HG03354 (cell line): ENCODE measurements around the gene OTULINL.
"Not testable (repeated sequence)": the region's sequence is repeated elsewhere in the genome, so short reads cannot be mapped to it uniquely, and the experiment has no call there.

Experiments used
- ATAC-seq: cut with Tn5 transposase; IDR thresholded peaks from one replicate; pipeline ENCODE4 v1.9.1; 2021; ENCODE audit warnings: mild to moderate bottlenecking; ENCODE audit not compliant: unreplicated experiment, poor library complexity, severe bottlenecking

The OTULINL gene

DNA sequence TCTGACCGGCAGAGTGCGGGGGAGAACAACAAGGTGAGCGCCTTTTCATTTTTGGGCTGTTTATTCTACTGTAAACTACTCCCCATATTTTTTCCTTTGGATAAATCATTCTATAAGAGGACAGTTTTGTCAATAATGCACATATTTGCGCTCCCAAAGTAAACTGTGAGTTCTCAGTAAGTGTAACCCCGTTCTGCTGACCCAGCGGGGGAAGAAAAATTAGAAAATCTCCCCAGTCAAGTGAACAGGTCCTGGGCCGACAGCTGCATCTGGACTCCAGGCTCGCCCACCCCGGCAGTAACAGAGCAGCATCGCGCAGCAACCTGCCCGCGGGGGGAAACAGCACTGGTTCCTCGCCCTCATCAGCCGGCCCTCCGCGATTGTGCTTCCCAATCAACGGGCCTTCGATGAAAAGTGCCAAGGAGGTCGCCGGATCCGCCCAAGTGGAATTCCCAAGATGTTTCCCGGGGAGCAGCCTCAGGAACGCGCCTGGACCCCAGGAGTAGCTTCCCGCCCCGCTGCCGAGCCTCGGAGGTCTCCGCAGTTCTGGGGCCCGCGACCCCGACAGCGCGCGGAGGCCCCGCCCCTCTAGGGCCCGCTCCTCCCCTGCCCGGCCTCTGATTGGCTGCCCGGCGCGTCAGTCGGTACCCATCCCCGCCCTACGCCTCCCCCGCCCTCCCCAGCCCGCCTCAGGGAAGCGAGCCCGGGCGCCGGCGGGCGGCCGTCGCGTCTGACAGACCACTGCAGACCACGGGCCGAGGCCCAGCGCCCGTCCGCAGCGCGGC, at the start of gene OTULINL:
OTULINL (plus strand) TSS at position 687 of the 785 bp plus-strand sequence. CDS start 103 bp downstream, outside the sequence.
- peak; percentile 97 for ATAC-seq

- ATAC-seq = no peak
Observed at GRCh38 chr5:14532180-14532579, 49.4 kb upstream of the OTULINL start.

- no peak for ATAC-seq
Observed at GRCh38 chr5:14534773-14535172, 46.8 kb upstream of the OTULINL start.

GRCh38 chr5:14545308-14545707, 36.3 kb upstream of the OTULINL start:
- ATAC-seq = no peak

DNA sequence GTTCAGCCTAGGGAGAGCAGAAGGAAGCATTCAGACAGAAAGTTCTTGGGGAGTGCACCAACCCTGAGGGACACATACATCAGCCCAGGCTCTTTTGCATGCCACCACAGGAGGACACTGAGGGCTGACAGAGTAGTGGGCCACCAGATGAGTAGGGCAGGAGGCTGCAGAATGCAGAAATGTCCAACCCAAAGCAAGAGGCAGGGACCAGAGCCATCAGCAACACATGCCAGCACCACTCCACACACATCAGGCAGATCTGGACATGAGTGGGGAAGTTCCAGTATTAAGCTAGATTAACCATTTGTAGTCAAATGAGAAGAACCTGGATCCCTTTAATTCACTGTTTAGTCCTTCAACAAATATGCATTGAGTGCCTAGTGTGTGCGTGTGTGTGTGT, 35.7 kb upstream of the OTULINL start:
- no peak for ATAC-seq

DNA sequence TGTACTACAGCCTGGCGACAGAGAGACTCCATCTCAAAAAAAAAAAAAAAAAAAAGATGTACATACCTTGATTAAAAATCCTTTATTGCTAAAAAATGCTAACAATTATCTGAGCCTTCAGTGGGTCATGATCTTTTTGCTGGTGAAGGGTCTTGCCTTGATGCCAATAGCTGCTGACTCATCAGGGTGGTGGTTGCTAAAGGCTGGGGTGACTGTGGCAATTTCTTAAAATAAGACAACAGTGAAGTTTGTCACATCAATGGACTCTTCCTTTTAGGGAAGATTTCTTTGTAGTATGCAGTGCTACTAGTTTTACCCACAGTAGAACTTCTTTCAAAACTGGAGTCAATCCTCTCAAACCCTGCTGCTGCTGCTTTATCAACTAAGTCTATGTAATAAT, 33.9 kb upstream of the OTULINL start:
- ATAC-seq = no peak

DNA sequence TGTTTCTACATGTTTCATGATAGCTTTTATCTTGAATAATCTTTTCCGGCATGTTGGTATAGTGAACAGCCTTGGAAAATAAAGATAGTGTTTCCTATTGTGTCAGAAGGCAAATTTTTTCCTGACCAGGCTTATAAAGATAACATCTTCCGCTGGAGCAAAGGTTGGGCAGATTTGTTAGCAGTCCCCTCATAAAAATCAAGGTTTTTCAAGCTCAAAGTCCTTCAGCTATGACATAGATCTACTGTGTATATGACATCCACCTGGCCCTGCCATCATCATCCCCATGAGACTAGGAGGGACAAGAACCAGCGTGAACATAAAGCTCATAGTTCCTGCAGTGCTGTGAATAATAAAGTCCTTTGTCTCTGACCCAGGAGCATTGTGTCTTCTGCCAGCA, 30.4 kb upstream of the OTULINL start:
- no peak for ATAC-seq

DNA sequence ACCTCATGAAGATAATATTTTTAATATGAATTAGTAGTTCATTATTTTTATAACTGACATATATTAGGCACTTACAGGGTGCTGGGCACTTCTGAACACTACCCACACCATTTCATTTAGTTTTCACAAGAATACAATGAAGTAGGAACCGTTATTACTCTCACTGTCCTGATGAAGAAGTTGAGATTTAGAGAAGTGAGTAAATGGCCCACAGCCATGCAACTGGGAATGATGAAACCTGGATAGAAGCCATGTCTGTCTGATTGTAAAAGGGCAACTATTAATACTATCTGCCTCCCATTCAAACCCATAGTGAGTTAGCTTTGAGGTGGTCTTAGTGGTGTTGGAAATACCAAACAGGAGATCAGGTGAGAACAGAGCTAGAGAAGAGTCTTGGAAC, 29.6 kb upstream of the OTULINL start:
- ATAC-seq = no peak

- ATAC-seq = not testable (repeated sequence)
Observed at GRCh38 chr5:14554288-14554687, 27.3 kb upstream of the OTULINL start.

DNA sequence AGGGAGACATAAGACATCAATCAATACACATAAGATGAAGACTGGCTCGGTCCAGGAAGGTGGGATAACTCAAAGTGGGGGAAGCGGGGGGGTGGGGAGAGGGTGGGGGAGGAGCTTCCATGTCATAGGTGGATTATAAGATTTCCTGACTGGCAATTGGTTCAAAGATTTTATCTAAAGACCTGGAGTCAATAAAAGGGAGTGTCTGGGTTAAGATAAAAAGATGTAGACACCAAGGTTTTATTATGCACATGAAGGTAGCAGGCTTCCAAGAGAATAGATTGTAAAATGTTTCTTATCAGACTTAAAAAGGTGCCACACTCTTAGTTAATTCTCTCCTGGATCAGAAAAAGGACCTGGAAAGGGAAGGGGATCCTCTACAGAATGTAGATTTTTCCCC, 25.6 kb upstream of the OTULINL start:
- ATAC-seq = no peak

DNA sequence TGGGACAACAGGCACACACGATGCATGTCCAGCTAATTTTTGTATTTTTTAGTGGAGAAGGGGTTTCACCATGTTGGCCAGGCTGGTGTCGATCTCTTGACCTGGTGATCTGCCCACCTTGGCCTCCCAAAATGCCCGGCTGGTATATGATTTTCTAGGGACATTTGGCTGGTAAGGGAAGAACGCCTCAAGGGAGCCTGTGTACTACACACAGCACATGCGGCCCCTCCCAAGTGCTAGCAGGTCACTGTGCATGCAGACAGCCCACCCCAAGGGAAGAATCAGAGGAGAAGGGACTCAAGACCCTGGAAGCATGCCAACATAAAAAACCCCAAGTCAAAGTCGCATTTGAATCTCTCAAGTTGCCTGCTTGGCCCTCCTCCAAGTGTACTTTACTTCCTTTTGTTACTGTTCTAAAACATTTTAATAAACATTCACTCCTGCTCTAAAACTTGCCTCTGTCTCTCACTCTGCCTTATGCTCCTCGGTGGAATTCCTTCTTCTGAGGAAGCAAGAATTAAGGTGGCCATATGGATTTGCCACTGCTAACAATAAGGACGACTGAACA, 24.3 kb upstream of the OTULINL start:
- no peak for ATAC-seq

DNA sequence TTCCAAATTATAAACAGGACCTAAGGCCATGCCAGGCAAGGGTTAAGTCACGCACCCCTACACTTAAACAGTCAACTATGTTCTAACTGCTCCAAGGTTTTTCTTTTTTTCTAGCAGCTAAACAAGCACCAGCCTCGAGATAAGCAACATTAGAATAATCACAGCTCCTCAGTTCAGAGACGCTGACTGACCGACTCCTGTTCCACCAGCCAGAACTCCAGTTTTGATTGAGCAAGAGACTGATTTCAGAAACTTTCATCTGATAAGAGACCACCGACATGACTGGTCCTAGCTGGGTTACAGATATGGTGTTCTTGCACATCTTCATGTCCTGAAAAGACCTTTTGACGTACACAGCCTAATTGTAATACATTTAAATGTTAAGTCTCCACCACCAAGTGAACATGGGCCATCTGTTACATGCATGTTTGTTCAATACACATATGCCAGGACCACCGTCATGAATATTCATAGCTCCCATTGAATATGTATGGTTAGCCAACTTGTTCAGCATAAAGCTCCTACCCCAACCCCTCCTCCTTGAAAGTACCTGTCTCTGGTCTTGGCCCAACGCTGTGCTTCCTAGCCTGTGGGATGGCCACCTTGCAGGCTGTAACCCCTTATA, 23.7 kb upstream of the OTULINL start:
- ATAC-seq = no peak

GRCh38 chr5:14560091-14560595, 21.4 kb upstream of the OTULINL start:
- no peak for ATAC-seq

- ATAC-seq = no peak
Observed at GRCh38 chr5:14561741-14562140, 19.9 kb upstream of the OTULINL start.

DNA sequence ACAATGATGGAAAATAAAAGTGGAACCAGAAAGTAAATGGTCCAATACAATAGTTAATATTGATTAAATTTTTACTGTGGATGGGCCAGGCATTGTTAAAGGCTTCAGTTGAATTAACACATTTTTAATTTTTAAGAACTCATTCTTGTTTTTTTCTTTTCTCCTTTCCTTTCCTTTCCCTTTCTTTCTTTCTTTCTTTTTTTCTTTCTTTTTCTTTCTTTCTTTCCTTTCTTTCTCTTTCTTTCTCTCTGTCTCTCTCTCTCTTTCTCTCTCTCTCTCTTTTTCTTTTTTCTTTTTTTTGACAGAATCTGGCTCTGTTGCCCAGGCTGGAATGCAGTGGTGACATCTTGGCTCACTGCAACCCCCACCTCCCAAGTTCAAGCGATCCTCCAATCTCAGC, 13.3 kb upstream of the OTULINL start:
- no peak for ATAC-seq

DNA sequence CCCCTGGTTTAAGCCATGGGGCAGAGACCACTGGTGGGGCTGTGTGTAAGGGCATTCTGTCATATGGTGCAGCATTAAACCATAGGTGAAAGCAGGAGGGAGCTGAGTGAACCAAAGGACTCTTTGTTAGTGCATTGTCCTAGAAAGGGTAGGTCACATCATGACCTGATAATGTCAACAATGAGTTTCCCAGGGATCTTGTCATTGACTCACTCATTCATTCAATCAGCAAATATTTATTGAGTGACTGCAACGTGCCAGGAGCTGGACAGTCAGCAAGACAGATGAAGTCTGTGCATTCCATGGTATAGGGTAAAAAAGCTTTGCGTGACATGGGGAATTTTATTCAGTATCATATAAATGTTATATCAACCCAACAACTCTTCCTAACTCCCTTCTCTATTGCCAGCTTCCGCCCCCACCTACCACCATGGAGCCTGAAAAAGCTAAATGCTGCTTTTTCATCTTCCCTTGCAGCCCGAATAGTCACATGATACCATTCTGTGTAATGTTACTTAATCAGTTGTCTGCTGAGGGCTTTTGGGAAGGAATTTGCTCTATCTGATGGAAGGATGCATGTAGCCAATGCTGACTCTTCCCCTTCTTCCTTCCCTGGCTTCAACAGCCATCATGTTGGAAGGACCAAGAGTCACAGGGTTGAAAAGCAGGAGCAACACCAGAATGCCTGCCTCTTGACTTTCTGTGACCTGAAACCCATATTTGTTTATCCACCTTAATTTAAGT, 11.5 kb upstream of the OTULINL start:
- ATAC-seq = no peak

DNA sequence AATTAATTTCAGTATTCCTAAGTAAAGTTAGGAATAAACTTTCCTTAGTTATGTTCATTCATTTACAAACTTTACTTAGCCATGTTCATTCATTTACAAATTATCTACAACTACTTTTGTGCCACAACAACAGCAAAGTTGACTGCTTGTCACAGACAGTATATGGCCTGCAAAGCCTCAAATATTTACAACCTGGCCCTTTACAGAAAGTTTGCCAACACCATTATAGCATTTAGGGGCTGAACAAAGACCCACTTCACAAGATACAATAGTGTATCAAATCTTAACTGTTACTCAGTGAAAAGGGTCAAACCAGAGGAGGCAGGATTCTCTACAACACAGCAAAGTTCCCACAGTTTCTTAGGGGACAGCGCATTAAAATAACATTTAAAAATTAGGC, 9.7 kb upstream of the OTULINL start:
- no peak for ATAC-seq

GRCh38 chr5:14572385-14572784, 9.2 kb upstream of the OTULINL start:
- no peak for ATAC-seq

- ATAC-seq = no peak
Observed at GRCh38 chr5:14572836-14573235, 8.8 kb upstream of the OTULINL start.

DNA sequence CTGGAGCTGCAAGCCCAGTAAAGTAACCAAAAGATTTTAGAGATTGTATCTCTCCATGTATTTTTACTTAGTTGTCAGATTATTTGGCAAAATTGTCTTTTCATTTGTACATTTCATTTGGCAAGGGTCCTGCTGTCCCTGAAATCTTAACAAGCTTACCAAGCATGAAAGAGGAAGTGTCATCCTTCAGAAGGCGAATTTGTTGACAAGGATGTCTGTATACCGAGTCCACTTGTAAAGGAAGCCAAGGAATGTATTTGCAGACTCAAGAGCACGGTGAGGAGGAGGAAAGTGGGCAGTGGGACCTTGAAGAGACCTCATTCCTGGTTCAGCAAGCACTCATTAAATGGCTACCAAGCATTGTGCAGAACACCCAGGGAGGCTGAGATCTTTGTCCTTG, 7.5 kb upstream of the OTULINL start:
- ATAC-seq = no peak
